Lower lobe of right lung (tissue), 2 donors: Measurements from ENCODE around the gene MPZL1. TPM values are rescaled to one million over a fixed set of nuclear protein-coding genes. Genes with fewer than 3 reads are reported as not detected.
"Not testable (repeated sequence)": the region's sequence is repeated elsewhere in the genome, so short reads cannot be mapped to it uniquely, and the experiment has no call there.

Experiments
- ATAC-seq, 2 donors: fragments of 200-7000 bp; cut with Tn5 transposase; one replicate each; pipeline ENCODE4 v1.9.1; 2020 to 2022; ENCODE audit warnings: mild to moderate bottlenecking in 2 of 2, moderate library complexity in 2 of 2
- DNase-seq: peaks from one replicate; pipeline ENCODE4 v3.0.0-alpha.2; 2020
- H3K27ac ChIP-seq: fragments of 200-600 bp; one replicate; pipeline ENCODE4 v1.8.0; 2022
- H3K27me3 ChIP-seq: fragments of 200-600 bp; one replicate; pipeline ENCODE4 v1.8.0; 2022; ENCODE audit warnings: low read depth
- H3K36me3 ChIP-seq: fragments of 200-600 bp; one replicate; pipeline ENCODE4 v1.8.0; 2022; ENCODE audit warnings: mild to moderate bottlenecking
- H3K4me1 ChIP-seq: fragments of 200-600 bp; one replicate; pipeline ENCODE4 v1.8.0; 2022
- H3K4me3 ChIP-seq: fragments of 200-600 bp; one replicate; pipeline ENCODE4 v1.8.0; 2022; ENCODE audit warnings: mild to moderate bottlenecking
- H3K9me3 ChIP-seq: fragments of 200-600 bp; one replicate; pipeline ENCODE4 v1.8.0; 2022
- CTCF ChIP-seq: fragments of 200-600 bp; IDR thresholded peaks from one replicate; pipeline ENCODE4 v1.8.0; 2022; ENCODE audit warnings: antibody characterized with exemption, mild to moderate bottlenecking
- intact Hi-C: fragments of 100-400 bp; cut with DNase I; formaldehyde crosslinking; loops from one replicate; pipeline ENCODE4 v1.11.0; 2022
- total RNA-seq: library from RNA; stranded (reverse); fragmentation: NEBNext Ultra II Directional; extraction: Animal tissue kit (Norgen Biotek cat#: 25700); gene quantifications from one replicate; pipeline ENCODE4 v1.2.1, GENCODE V29; 2021
- donor health status: DM: no; HTN: yes; CAD: no; lungs with severe emphysema.

MPZL1 gene
- total RNA-seq, 1 donor from 2014 or later = 85.9 TPM

GRCh38 chr1:167821969-167822685 lies 100.3 kb downstream of the MPZL1 start:
- intact Hi-C loops = no loop called here

GRCh38 chr1:167824163-167824794 lies 102.5 kb downstream of the MPZL1 start:
- no peaks in the 10 kb centered on the region for H3K9me3 ChIP-seq
- no peaks in the 10 kb centered on the region for H3K27me3 ChIP-seq
- ATAC-seq (no peak), DNase-seq (no peak)
- no peak overlapping the region for H3K4me3 ChIP-seq
- intact Hi-C loops = no loop called here
- H3K36me3 ChIP-seq = no peaks in the 10 kb centered on the region
- H3K27ac ChIP-seq = no peak overlapping the region
- H3K4me1 ChIP-seq = no peaks in the 10 kb centered on the region
- no peak for TF ChIP-seq CTCF

More at GRCh38 chr1:167821969-167822685, 100.3 kb downstream of the MPZL1 start:
- Histone ChIP-seq H3K4me1 (no peaks in the 10 kb centered on the region), H3K36me3 (no peaks in the 10 kb centered on the region), H3K4me3 (no peak overlapping the region), H3K9me3 (no peaks in the 10 kb centered on the region), H3K27me3 (no peaks in the 10 kb centered on the region), H3K27ac (no peak overlapping the region)
- TF ChIP-seq CTCF = no peak
- peak; percentile 30 to 52 for ATAC-seq
- DNase-seq = no peak

GRCh38 chr1:167825419-167826079 lies 103.8 kb downstream of the MPZL1 start:
- no peaks in the 10 kb centered on the region for H3K4me1 ChIP-seq
- H3K27ac ChIP-seq = no peak overlapping the region
- no peak for DNase-seq
- no peak for ATAC-seq
- H3K9me3 ChIP-seq = no peaks in the 10 kb centered on the region
- H3K27me3 ChIP-seq = no peaks in the 10 kb centered on the region
- TF ChIP-seq CTCF = no peak
- intact Hi-C loops = no loop called here
- H3K36me3 ChIP-seq = no peaks in the 10 kb centered on the region
- no peak overlapping the region for H3K4me3 ChIP-seq

- TF ChIP-seq CTCF = no peak
Observed at GRCh38 chr1:167826127-167826526, 104.3 kb downstream of the MPZL1 start.

GRCh38 chr1:167829868-167830267 lies 108.1 kb downstream of the MPZL1 start:
- H3K4me3 ChIP-seq = no peak overlapping the region
- no peak for TF ChIP-seq CTCF
- H3K36me3 ChIP-seq = no peaks in the 10 kb centered on the region
- intact Hi-C loops = no loop called here
- H3K27me3 ChIP-seq = no peaks in the 10 kb centered on the region
- no peak for ATAC-seq
- DNase-seq = no peak
- no peaks in the 10 kb centered on the region for H3K9me3 ChIP-seq
- H3K4me1 ChIP-seq = no peaks in the 10 kb centered on the region
- H3K27ac ChIP-seq = no peak overlapping the region

More at GRCh38 chr1:167826127-167826526, 104.3 kb downstream of the MPZL1 start:
- Histone ChIP-seq H3K4me1 (no peaks in the 10 kb centered on the region), H3K27ac (no peak overlapping the region), H3K27me3 (no peaks in the 10 kb centered on the region), H3K36me3 (no peaks in the 10 kb centered on the region), H3K9me3 (no peaks in the 10 kb centered on the region), H3K4me3 (no peak overlapping the region)
- intact Hi-C loops = no loop called here
- DNase-seq (no peak), ATAC-seq (no peak)

- ATAC-seq, intact Hi-C loops, DNase-seq, H3K27ac ChIP-seq, H3K4me3 ChIP-seq, H3K9me3 ChIP-seq, H3K36me3 ChIP-seq, H3K4me1 ChIP-seq, H3K27me3 ChIP-seq: not testable (repeated sequence)
Observed at GRCh38 chr1:167830668-167831067, 108.9 kb downstream of the MPZL1 start.
